ENCODE results near the gene CLEC16A.

DNA sequence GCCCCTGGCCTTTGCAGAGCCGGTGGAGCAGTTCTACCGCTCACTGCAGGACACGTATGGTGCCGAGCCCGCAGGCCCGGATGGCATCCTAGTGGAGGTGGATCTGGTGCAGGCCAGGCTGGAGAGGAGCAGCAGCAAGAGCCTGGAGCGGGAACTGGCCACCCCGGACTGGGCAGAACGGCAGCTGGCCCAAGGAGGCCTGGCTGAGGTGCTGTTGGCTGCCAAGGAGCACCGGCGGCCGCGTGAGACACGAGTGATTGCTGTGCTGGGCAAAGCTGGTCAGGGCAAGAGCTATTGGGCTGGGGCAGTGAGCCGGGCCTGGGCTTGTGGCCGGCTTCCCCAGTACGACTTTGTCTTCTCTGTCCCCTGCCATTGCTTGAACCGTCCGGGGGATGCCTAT, 37.9 kb upstream of the CLEC16A start:
- TF ChIP-seq, protein P1, sequence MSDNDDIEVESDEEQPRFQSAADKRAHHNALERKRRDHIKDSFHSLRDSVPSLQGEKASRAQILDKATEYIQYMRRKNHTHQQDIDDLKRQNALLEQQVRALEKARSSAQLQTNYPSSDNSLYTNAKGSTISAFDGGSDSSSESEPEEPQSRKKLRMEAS (IDR thresholded peaks at IDR 0.05), result no peak
- TF ChIP-seq, protein P2, sequence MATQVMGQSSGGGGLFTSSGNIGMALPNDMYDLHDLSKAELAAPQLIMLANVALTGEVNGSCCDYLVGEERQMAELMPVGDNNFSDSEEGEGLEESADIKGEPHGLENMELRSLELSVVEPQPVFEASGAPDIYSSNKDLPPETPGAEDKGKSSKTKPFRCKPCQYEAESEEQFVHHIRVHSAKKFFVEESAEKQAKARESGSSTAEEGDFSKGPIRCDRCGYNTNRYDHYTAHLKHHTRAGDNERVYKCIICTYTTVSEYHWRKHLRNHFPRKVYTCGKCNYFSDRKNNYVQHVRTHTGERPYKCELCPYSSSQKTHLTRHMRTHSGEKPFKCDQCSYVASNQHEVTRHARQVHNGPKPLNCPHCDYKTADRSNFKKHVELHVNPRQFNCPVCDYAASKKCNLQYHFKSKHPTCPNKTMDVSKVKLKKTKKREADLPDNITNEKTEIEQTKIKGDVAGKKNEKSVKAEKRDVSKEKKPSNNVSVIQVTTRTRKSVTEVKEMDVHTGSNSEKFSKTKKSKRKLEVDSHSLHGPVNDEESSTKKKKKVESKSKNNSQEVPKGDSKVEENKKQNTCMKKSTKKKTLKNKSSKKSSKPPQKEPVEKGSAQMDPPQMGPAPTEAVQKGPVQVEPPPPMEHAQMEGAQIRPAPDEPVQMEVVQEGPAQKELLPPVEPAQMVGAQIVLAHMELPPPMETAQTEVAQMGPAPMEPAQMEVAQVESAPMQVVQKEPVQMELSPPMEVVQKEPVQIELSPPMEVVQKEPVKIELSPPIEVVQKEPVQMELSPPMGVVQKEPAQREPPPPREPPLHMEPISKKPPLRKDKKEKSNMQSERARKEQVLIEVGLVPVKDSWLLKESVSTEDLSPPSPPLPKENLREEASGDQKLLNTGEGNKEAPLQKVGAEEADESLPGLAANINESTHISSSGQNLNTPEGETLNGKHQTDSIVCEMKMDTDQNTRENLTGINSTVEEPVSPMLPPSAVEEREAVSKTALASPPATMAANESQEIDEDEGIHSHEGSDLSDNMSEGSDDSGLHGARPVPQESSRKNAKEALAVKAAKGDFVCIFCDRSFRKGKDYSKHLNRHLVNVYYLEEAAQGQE (IDR thresholded peaks at IDR 0.05; ENCODE audit: low read depth), result no peak
- TF ChIP-seq NFIC (IDR thresholded peaks at IDR 0.05), result no peak
